Stimulated activated CD8-positive, alpha-beta memory T cell treated with anti-CD3 and anti-CD28 coated beads, Interleukin-7, amount 100 ng/mL, for 48 hours (primary cell): ENCODE results near the gene F3.

ENCODE experiments used
- DNase-seq, 2 donors: peaks; one replicate each; pipeline ENCODE4 v3.0.0-alpha.2; 2020; ENCODE audit warnings: low read depth in 1 of 2; ENCODE audit errors: extremely low read depth in 1 of 2

Gene F3

DNA sequence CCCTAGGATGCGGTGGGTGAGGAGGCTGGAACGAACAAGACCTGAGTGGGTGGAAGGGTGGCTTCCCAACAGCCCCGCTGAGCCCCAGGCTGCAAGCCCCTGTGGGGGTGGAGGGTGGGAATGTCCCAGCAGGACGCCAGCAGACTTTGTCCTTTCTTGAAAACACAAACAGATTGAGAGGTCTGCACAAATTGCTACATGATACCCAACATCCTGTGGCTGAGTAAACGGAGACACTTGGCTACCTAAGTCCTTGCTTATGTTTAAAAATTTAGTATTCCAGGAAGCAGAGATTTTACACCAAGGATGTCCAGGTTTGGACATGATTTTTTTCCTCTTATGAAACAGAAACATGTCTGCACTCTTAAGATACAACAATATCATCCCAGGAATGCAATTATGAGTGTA, 11.8 kb upstream of the F3 start:
- DNase-seq: no peak

DNA sequence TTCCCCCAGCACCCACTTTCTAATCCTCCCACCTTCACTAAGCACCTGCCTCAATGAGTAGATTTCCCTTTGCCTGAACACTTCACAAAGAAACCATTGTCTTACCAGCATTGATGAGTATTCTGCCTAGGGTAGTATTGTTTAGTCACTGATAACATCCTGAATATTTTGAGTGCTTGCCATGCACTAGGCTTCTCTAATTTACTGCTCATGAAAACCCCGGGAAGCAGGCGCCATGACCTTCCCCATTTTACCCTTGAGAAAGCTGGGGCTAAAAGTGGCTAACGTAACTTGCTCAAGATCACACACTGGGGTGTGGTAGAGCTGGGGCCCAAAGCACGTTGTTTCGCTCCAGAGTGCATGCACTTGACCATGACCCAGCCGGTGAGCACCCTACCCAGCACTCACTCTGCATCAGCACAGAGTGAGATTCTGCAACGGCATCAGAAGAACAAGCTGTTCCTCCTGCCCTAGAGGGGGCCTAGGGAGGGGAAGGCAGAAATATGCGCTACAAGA, 10.6 kb upstream of the F3 start:
- no peak for DNase-seq

DNA sequence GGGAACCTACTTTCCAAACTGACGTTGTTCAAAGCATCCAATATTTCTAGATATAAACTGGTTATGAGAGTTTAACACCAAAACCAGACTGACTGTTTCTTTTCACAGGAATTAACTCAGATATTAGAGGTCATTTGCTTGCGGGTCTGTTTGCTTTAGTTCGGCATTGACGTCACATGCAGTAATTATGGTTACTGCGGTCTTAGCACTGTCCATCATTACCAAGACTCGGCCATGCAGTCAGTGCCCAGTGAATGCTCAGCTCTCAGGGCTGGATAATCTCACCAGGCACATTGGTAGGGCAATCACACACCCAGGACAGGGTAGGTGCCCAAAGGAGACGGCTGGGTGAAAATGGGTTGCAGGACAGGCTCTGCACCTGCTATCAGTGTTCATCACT, 9.9 kb upstream of the F3 start:
- no peak for DNase-seq

DNA sequence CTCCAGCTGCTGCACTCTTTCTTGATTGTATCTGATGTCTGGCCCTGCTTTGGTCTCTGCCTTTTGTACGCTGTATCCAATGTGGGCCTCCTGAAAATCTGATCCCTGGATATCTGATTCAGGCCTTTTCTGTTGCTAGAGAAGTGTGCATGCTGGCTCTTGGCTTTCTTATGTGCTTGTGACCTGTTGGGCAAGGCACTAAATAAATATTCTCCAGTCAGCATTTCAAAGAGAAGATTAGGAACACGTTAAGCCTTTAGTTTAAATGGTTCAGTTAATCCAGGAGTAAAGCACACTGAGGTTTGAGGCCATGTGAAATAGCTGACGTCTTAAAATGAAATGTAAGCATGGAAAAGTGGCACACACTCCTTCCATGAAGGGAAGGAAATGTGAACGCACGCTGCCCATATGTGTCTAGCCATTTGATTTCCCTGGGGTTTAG, 9.3 kb upstream of the F3 start:
- no peak for DNase-seq

DNA sequence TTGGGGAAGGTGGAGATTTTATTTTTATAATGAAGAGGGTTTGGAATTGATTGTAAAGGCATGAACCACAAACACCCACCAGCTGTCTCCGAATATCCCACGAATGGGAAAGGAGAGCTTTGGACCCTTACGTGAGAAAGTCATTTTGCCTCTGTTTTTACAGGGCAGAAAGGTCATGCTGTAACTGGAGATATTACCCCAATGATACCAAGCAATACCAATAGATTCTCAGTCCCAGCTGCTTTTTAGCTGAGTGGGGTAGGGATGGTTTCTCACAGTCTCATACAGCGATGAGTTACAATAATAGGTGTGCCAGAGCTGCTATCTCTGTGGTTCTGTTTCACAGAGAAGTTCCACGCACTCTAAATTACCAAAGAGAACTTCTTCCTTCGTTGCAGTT, 8.8 kb upstream of the F3 start:
- no peak for DNase-seq

DNA sequence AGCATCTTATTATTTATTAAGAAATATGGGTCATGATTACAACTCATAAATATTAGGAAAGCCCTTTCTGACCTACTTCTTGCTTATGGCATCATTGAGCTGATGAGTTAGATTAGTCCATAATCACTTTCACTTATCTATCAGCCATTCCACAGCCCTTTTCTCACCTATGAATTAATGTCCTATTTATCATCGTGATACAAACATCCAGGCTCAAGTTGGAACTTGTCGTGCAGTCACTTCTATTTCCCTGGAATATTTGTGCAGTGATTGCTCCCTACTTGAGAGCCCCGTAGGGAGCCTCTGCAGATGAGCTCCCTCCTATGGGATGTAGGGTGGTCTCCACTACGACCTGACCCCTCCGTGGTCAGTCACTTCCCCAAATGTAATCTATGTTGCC, 8.1 kb upstream of the F3 start:
- DNase-seq: no peak

DNA sequence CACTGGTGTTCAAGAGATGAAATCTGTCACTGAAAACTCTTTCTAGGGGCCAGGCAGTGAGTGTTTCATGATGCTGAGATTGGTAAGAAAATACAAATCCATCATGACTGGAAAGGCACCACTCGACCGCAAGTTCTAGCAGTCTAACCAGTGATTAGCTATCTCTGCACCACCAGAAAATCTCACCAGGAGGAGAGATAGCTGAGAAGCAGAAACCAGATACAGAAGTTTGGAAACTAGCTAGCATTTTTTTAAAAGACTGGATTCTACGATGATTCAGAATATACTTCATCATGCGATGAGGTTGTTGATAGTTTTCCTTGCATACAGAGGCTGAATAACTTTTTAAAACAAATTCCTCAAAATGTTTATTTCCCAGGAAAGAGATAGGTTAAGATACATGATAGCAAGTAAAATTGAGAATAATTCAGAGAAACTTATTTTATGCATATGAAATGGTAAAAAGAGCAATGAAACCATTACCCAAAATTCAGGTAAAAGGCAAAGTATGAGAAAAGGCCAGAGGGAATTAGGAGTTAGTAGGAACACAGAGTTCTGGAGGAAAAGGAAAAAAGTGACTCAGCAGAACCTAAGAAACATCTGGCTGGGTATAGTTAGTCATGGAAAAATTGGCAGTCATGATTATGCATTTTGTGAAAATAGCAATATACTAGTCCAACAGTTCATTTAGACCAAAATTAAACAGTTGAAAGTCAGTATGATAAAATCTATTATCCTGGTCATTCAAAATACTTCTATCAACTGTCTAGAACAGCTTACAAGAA, 3.3 kb upstream of the F3 start:
- DNase-seq: no peak

DNA sequence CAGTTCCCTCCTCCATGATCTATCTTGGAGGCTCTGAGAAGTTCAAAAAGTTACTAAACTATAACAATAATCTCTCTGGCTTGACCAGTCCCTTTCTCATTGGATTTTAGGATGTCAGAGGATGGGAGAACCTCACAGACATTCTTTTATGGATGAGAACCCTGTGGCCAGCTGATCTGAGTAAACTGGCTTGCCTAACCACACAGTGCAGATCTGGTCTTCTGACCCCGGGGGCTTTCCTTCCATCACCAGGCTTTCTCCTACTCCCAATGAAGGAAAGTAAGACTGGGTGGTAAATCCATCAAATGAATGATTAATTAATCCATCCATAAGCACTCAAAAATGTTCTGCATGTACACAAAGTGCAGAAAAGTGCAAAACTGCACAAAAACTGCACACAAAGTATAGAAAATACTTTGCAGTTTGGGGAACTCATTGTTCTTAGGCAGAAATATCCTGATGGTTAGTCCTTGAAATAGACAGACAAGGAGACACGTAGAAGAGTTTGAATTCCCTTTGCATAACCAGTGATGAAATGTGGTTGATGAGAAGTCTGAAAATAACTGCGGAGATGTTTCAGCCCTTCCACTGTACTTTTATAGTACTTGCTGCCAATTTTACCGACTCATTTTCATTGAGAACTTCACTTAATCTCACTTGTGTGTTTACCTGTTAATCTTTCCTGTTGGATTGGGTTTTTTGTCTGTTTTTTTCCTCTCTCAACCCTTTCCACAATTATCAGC, 2.5 kb upstream of the F3 start:
- DNase-seq: no peak

DNA sequence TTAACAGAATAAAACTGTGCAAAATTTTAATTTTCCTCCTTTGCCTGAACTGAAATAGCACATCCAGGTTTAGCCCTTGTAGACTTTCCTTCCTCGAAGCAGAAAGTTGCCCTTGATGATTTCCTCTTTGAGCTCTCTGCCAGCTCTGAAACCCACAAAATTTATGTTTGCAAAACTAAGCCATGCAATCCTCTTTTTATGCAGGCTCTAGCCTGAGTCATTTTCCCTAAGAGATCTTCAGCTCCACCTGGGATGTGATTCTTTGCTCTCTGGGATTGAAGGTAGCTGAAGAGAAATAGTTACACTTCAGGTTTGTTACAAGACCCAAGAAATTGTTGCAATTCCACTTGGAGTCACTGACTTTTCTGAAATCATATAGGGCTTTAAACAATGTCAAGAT, 1.4 kb upstream of the F3 start:
- DNase-seq: no peak

DNA sequence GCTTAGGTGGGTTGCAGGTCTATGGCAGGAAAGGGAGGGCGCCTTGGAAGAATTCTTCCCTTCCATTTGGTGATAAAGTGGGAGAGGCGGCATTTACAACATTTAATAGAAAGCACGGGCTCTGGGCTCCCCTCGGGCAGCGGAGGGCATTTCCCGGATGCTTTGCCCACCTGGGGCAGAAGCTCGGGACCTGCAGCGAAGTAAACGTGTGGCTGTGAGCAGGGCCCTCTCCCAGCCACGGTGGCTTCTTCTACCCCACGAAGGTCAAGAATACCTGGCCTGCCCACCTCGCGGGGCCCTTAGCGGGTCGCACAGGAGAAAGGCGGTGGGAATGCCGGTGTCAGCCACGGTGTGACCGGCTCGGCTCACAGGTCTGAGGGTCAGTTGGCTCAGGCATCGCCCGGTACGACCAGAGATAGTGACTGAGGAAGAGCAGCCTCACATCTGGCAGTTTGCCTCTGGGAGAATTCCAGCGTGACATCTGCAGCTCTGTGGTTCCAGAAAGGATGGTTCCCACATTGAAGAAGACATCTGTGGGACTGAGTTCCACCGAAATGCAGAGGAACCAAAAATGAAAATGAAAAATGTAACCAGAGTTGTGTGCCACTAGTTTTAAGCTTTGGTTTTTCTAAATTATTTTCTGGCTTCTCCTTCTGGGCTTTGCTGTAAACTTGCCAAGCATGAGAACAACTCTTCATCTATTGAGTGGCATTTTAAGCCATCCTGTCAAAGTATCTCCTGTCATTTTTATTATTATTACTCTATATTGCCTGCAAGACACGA, 720 bp upstream of the F3 start:
- DNase-seq: no peak

DNA sequence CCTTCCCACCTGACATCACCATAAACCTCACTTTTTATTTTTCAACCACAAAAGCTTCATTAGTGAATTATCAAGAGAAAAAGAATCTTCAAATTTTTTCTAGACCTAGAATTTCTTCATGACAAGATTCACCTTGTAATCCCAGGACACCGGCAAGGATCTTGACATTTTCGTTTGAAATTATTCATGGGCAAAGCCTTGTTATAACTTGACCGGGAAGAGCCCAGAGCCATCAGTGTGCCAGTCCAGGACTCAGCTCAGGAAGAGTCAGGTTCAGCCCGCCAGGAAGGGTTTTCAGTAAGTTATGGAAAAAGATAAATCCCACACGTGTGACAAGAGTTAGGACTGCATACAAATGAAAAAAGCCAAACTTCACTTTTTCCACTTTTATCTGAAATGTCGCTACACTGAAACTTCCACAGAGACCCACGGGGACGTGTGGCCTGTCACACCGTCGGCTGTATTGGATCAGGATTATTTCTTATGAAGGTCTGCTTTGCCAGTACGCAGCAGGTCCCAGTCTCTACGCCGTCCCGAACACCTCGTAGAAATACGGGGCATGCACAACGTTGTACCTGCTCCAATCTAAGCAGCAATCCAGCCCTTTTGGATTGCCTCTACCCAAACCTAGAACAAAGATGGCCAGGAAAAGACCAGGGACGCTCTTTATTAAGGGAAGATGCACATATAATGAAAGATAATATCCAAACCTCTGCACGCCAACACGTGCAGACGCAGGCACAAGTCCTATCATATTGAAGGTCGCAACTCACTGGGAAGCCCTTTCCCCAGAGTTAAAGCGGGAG, 916 bp downstream of the F3 start:
- no peak for DNase-seq

DNA sequence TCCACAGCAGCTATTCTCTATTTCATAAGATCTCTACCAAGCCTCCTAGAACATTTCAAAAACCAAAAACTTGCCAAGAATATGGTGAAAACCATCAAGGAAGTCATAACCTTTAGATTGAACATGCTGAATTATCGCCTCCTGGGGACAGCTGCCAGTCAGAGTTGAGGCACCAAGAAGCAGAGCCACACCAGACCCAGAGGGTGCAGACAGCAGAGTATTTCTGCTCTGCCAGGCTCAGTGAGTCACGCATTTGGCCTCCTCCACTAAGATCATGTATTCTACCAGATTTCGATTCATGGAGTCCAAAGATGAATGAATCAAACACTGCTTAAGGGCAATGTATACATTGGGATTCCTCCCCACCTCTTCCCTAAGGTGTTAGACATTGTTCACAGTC, 2.1 kb downstream of the F3 start:
- DNase-seq: no peak

DNA sequence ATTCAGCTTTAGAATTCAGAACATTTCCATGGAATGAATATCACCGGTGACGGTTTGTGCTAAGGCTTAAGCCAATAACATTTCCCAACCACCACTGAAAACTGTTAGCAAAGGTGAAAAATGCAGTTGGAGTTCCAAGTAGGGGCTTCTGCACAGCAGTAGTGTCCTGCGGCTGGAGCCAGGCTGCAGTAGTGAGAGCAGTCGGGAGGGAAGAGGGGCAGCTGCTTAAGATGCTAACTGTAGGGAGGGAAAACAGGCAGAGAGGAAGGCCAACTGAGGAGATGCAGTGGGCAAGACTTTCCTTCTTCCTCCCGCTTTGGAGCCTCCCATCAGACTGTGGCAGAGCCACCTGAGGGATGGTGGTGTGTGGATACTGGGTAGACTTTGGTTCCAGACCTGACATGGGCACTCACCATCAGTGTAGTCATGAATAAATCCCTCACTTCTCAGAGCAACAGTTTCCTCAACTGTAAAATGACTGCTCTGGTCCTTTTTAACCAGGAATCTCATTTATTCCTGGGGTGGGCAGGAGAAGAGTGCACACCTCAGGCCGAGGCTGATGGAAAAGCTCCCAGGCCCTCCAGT, 3.2 kb downstream of the F3 start:
- no peak for DNase-seq

DNA sequence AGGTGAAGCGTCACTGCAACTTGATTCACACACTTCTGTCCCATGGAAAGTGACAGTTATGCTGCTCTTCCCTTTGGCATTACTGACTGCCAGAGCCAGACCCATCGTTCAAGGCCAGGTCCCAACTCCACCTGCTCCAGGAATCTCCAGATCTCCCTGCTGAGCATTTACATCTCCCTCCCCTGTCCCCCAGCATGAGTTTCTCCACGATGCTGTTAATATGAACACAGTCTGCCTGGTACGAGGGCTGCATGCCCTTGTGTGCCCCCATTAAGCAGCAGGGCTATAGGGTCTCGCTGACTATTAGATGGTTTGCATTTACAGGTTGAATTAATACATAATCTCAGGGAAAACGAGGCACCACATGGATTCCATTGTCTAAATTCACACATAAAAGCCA, 4.3 kb downstream of the F3 start:
- no peak for DNase-seq

DNA sequence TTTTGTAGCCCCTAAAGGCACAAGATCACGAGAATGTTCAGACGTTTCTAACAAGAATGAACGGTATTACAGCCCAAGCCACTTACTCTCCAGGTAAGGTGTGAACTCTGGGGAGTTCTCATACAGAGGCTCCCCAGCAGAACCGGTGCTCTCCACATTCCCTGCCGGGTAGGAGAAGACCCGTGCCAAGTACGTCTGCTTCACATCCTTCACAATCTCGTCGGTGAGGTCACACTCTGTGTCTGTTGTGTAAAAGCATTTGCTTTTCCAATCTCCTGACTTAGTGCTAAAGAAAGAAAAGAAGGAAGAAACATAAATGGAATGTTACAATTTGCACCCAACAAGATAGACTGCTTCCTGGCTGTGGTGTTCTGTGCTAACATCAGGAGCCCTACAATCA, 5.7 kb downstream of the F3 start:
- no peak for DNase-seq

DNA sequence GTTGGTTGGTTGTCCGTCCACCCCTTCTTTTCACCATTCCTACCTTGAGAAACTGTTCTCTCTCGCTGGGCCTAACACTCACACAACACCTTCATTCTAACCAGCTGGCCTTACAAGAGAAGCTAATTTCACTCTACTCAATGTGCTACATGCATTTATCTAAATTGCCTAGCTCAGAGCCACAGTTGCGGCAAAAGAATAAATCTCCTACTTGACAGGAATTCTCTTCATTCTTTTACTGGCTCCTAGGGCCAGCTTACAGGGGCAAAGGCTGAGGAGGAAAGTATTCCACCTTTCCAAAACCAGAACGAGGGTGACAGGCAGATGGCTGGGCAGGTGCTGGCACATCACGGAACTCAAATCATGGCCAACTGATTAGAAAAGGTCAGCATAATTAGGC, 6.5 kb downstream of the F3 start:
- DNase-seq: no peak

DNA sequence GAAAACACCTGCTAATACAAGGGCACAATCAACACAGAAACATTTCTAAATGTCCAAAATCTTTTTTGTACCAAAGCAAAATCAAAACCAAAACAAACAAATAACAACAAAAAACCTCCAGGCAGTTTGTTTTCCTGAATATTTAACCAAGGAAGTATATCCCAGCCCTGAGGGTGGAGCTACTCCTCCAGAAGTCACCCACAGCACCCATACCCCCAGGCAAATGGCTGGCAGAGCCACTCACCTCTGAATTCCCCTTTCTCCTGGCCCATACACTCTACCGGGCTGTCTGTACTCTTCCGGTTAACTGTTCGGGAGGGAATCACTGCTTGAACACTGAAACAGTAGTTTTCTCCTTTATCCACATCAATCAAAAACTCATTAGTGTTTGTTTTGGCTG, 9.5 kb downstream of the F3 start:
- no peak for DNase-seq

DNA sequence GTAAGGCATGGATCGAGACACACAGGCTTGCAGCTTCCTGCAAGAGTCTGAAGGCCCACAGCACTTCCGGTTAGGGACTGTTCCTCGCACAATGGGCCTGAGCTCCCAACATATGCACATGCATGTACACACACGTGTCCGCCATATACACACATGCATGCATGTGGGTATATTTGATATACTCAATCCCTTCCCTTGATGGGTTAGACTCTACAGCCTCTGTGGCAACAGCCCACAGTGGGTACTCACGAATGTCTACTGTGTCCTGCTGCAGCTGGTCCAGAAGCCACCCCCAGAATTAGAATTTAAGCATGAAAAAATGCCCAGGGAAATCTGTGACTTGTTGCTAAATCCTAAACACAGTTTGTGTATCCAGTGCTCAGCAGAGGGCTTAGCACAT, 9.9 kb downstream of the F3 start:
- no peak for DNase-seq

DNA sequence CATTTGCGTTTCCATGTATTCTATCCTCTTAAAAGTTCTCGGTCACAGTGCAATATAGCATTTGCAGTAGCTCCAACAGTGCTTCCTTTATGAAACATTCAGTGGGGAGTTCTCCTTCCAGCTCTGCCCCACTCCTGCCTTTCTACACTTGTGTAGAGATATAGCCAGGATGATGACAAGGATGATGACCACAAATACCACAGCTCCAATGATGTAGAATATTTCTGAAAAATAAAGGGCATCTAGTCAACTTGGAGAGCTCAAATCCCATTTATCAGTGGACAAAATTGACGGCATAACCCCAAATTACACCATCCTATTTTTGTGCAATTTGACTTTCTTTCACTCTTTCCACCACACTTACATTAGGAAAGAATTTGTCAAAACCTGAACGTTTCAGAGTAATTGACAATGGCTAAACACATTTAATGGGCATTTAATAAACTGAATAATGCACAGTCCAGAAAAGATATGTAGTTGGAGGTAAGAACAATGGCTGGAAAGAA, 11.1 kb downstream of the F3 start:
- DNase-seq: no peak

DNA sequence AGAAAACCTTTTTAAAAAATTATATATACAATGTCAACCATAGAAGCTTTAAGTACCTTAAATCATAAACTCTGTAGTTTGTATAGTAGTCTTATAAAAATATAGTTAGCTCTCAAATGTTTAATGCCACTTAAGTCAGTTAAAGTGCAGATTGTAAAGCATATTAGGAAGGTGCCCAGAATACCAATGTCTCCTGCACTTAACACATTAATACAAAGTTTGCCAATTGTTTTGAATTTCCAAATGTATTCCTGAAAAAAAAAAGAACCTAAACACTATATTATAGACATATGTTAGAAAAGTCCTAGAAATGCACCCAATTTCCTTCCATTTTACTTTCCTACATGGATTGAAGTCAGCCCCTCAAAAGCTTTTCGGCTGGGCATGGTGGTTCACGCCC, 12.1 kb downstream of the F3 start:
- no peak for DNase-seq
